OCI-LY3 (cell line): ENCODE data around the gene GALNTL6.

Source experiments
- H2AFZ ChIP-seq: fragments of 200-600, 300-600 bp; shearing (Covaris generic); 2 replicates; pipeline ENCODE4 v1.6.0; 2014; ENCODE audit warnings: antibody characterized with exemption, low read depth, low read length
- H3K27ac ChIP-seq: fragments of 200-600, 300-600 bp; sonication (generic); 2 replicates; pipeline ENCODE4 v1.5.1; 2014; ENCODE audit warnings: mild to moderate bottlenecking, low read length, moderate library complexity, mixed read lengths
- H3K27me3 ChIP-seq: fragments of 200-600, 300-600 bp; sonication (generic); 2 replicates; pipeline ENCODE4 v1.6.1; 2014; ENCODE audit warnings: low read depth, low read length, mixed read lengths
- H3K36me3 ChIP-seq: fragments of 200-600, 300-600 bp; sonication (generic); replicated peaks from 2 replicates; pipeline ENCODE3; 2014; ENCODE audit warnings: low read depth, low read length, mixed read lengths
- H3K4me1 ChIP-seq: fragments of 300-600, 200-600 bp; sonication (generic); 2 replicates; pipeline ENCODE4 v1.6.1; 2014; ENCODE audit warnings: low read length, mixed read lengths
- H3K4me2 ChIP-seq: fragments of 200-600, 300-600 bp; sonication (generic); 2 replicates; pipeline ENCODE4 v1.6.1; 2014; ENCODE audit warnings: low read length, mixed read lengths
- H3K4me3 ChIP-seq: fragments of 300-600, 200-600 bp; sonication (generic); 2 replicates; pipeline ENCODE4 v1.5.1; 2014; ENCODE audit warnings: antibody characterized with exemption, mild to moderate bottlenecking, low read length, moderate library complexity
- H3K79me2 ChIP-seq: fragments of 300-600, 200-600 bp; shearing (Covaris generic); 2 replicates; pipeline ENCODE4 v1.6.1; 2014; ENCODE audit warnings: mild to moderate bottlenecking, low read length, mixed read lengths
- H3K9ac ChIP-seq: fragments of 300-600, 200-600 bp; shearing (Covaris generic); 2 replicates; pipeline ENCODE4 v1.6.0; 2014; ENCODE audit warnings: mild to moderate bottlenecking, low read length, moderate library complexity
- H3K9me3 ChIP-seq: fragments of 200-600, 300-600 bp; shearing (Covaris generic); 2 replicates; pipeline ENCODE4 v1.6.1; 2014; ENCODE audit warnings: low read length, mixed read lengths; ENCODE audit not compliant: insufficient read depth
- H4K20me1 ChIP-seq: fragments of 200-600, 300-600 bp; sonication (generic); 2 replicates; pipeline ENCODE4 v1.6.1; 2016; ENCODE audit warnings: low read length, mixed read lengths; ENCODE audit not compliant: insufficient read depth
- EZH2phosphoT487 ChIP-seq: fragments of 200-600 bp; shearing (Covaris generic); IDR thresholded peaks from 2 replicates; pipeline ENCODE4 v1.6.1; 2018; ENCODE audit warnings: antibody characterized with exemption, mixed run types, low read depth
- TF ChIP-seq, protein P1 (sequence below): fragments of 200-600, 300-600 bp; sonication (generic); IDR thresholded peaks from 2 replicates; pipeline ENCODE4 v1.5.1; 2014; ENCODE audit warnings: antibody characterized with exemption, low read length, low read depth

Gene GALNTL6

DNA sequence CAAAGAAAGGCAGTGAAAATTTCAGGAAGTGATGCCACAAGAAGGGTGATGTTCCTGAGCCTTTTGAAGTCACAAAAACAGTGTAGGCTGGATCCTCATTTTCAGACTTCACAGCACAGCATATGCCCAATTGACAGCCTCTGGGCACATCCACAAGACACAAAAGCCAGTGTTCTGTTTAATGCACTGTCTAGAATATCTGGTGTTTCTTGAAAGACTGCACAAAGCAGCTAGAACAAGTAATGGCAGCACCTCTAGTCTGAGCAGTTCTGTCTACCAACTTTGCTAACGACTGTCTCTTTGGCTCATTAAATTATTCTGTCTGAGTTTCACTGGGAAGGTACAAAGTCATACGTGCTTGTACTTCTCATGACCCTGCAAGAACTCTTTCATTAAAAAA, 938.3 kb downstream of the GALNTL6 start:
- Histone ChIP-seq H2AFZ (no peak overlapping the region), H3K36me3 (no peaks in the 10 kb centered on the region), H3K4me1 (peaks cover 11% of the 10 kb centered on the region), H3K9me3 (peaks cover 4% of the 10 kb centered on the region; the same call in 1 of the 2 replicates), H3K4me3 (no peak overlapping the region), H3K4me2 (peak overlapping the region; percentile 18; the same call in 1 of the 2 replicates), H3K79me2 (no peaks in the 10 kb centered on the region), H3K9ac (no peak overlapping the region), H4K20me1 (no peaks in the 10 kb centered on the region), H3K27ac (no peak overlapping the region), H3K27me3 (no peaks in the 10 kb centered on the region)
- TF ChIP-seq EZH2phosphoT487 = no peak
- TF ChIP-seq, protein P1, sequence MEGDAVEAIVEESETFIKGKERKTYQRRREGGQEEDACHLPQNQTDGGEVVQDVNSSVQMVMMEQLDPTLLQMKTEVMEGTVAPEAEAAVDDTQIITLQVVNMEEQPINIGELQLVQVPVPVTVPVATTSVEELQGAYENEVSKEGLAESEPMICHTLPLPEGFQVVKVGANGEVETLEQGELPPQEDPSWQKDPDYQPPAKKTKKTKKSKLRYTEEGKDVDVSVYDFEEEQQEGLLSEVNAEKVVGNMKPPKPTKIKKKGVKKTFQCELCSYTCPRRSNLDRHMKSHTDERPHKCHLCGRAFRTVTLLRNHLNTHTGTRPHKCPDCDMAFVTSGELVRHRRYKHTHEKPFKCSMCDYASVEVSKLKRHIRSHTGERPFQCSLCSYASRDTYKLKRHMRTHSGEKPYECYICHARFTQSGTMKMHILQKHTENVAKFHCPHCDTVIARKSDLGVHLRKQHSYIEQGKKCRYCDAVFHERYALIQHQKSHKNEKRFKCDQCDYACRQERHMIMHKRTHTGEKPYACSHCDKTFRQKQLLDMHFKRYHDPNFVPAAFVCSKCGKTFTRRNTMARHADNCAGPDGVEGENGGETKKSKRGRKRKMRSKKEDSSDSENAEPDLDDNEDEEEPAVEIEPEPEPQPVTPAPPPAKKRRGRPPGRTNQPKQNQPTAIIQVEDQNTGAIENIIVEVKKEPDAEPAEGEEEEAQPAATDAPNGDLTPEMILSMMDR = no peak

DNA sequence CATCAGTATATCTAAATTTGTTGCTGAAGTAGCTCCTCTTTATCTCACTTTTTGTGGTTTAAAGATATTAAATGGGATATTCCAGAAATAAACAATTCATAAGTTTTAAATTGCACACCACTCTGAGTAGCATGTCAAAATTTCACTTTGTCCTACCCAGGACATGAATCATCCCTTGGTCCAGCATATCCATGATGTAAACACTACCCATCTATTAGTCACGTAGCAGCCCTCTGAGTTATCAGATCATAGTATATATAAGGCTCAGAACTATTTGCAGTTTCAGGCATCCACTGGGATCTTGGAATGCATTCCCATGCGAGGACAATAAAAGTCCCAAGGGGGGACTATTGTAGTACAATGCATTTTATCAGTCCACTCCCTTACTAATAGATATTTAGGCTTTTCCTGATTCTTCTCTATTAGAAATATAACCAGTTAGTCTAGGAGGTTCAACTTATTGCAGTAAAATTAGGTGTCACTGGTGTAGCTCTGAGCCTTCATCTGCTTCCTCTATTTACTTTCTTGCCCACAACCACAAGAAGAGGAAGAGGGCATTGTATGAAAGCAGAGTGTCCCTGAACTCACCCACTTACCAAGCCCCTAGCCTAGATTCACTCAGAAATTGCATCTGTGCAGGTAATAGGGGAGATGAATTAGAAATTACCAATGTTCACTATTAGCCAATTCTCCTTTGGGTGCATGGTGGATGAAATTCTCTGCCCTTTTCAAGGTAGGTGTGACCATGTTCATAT, 945.6 kb downstream of the GALNTL6 start:
- no peak overlapping the region for H3K4me3 ChIP-seq
- no peak for TF ChIP-seq EZH2phosphoT487
- TF ChIP-seq, protein P1 = no peak
- H3K79me2 ChIP-seq = no peaks in the 10 kb centered on the region
- no peak overlapping the region for H3K27ac ChIP-seq
- H3K9me3 ChIP-seq = no peaks in the 10 kb centered on the region
- H3K4me1 ChIP-seq = peaks cover 9% of the 10 kb centered on the region
- H3K9ac ChIP-seq = no peak overlapping the region
- H3K4me2 ChIP-seq = 0 out of 2 replicates have a peak overlapping the region, but pooled peaks have one; percentile 3
- no peak overlapping the region for H2AFZ ChIP-seq
- H3K36me3 ChIP-seq = no peaks in the 10 kb centered on the region
- H3K27me3 ChIP-seq = no peaks in the 10 kb centered on the region
- H4K20me1 ChIP-seq = no peaks in the 10 kb centered on the region

DNA sequence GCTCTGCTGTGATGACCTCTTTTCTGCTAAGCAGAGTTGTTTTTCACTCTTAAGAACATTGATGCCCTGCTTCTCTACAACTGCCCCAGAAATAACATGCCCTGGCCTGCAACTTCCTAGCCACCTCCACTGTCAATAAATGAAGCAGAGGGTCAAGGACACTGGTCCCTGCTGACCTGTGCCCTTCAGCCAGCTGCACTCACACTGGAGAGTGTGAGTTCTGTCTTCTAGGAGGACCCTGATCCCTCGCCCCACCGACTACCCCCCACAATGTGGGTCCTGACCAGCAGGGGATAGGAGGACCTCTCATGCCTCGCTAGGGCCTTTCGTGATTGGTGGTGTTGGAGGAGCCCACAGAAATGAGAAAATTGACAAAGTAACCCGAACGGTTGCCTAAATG, 947.3 kb downstream of the GALNTL6 start:
- Histone ChIP-seq H3K27ac (no peak overlapping the region), H4K20me1 (no peaks in the 10 kb centered on the region), H3K79me2 (no peaks in the 10 kb centered on the region), H3K9me3 (no peaks in the 10 kb centered on the region), H3K4me1 (peaks cover 9% of the 10 kb centered on the region), H2AFZ (no peak overlapping the region), H3K4me2 (no peak overlapping the region), H3K9ac (no peak overlapping the region), H3K4me3 (no peak overlapping the region), H3K27me3 (no peaks in the 10 kb centered on the region), H3K36me3 (no peaks in the 10 kb centered on the region)
- no peak for TF ChIP-seq EZH2phosphoT487

DNA sequence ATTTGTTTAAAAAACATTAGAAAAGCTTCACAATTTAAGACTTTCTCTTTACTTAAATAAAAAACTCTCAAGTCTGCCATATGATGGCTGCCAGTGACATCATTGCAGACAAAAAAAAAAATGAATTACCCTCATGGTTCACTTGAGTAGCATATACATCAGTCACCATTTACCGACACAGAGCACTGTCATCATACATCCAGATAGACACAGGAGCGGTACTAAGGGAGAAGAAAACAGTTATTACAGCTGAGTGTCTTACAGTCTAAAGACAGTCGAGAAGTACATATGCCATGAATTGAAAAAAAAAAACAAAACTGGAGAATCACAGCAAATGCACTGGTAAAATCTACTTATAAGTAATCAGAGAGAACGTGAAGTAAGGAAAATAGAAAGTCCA, 949.7 kb downstream of the GALNTL6 start:
- H3K9ac ChIP-seq = no peak overlapping the region
- peaks cover 9% of the 10 kb centered on the region for H3K4me1 ChIP-seq
- no peak overlapping the region for H3K27ac ChIP-seq
- H3K4me3 ChIP-seq = no peak overlapping the region
- H3K9me3 ChIP-seq = no peaks in the 10 kb centered on the region
- H3K79me2 ChIP-seq = no peaks in the 10 kb centered on the region
- no peaks in the 10 kb centered on the region for H3K36me3 ChIP-seq
- H2AFZ ChIP-seq = no peak overlapping the region
- no peaks in the 10 kb centered on the region for H4K20me1 ChIP-seq
- H3K27me3 ChIP-seq = no peaks in the 10 kb centered on the region
- H3K4me2 ChIP-seq = no peak overlapping the region
- no peak for TF ChIP-seq EZH2phosphoT487
- TF ChIP-seq, protein P1 = no peak
